BLaER1 (cell line): ENCODE results near the gene RMND5A.

Experiments used
- H3K27ac ChIP-seq: shearing (Covaris generic); formaldehyde crosslinking; 2 replicates; pipeline ENCODE4 v1.8.1; 2022
- H3K27me3 ChIP-seq: shearing (Covaris generic); formaldehyde crosslinking; 2 replicates; pipeline ENCODE4 v1.8.1; 2022
- H3K36me3 ChIP-seq: shearing (Covaris generic); formaldehyde crosslinking; 2 replicates; pipeline ENCODE4 v1.8.1; 2022
- H3K4me1 ChIP-seq: shearing (Covaris generic); formaldehyde crosslinking; 2 replicates; pipeline ENCODE4 v1.8.1; 2022
- H3K4me2 ChIP-seq: shearing (Covaris generic); formaldehyde crosslinking; 2 replicates; pipeline ENCODE4 v1.8.1; 2022
- H3K4me3 ChIP-seq: shearing (Covaris generic); formaldehyde crosslinking; 2 replicates; pipeline ENCODE4 v1.8.1; 2022
- H3K9ac ChIP-seq: shearing (Covaris generic); formaldehyde crosslinking; 2 replicates; pipeline ENCODE4 v1.8.1; 2022
- H3K9me3 ChIP-seq: shearing (Covaris generic); formaldehyde crosslinking; 2 replicates; pipeline ENCODE4 v1.8.1; 2022
- H4K20me1 ChIP-seq: shearing (Covaris generic); formaldehyde crosslinking; 2 replicates; pipeline ENCODE4 v1.8.1; 2022
- Cebpa-rat ChIP-seq: shearing (Covaris generic); IDR thresholded peaks from 2 replicates; pipeline ENCODE4 v1.8.1; 2022

Gene RMND5A

GRCh38 chr2:86782748-86783147 is 62.7 kb downstream of the RMND5A start:
- no peaks in the 10 kb centered on the region for H4K20me1 ChIP-seq
- H3K4me1 ChIP-seq, result peaks cover 19% of the 10 kb centered on the region
- no peak overlapping the region for H3K4me2 ChIP-seq
- H3K9me3 ChIP-seq, result no peaks in the 10 kb centered on the region
- no peak overlapping the region for H3K4me3 ChIP-seq
- H3K27me3 ChIP-seq, result peaks cover 1% of the 10 kb centered on the region; the same call in 1 of the 2 replicates
- no peak for TF ChIP-seq Cebpa-rat
- H3K27ac ChIP-seq, result no peak overlapping the region
- H3K36me3 ChIP-seq, result 0 out of 2 replicates have a peak, but pooled peaks cover 7% of the 10 kb centered on the region
- H3K9ac ChIP-seq, result no peak overlapping the region

- H3K27me3 ChIP-seq, result peaks cover 10% of the 10 kb centered on the region
- H3K4me3 ChIP-seq, result no peak overlapping the region
- H3K4me1 ChIP-seq, result peaks cover 19% of the 10 kb centered on the region
- H3K36me3 ChIP-seq, result no peaks in the 10 kb centered on the region
- no peaks in the 10 kb centered on the region for H4K20me1 ChIP-seq
- H3K9ac ChIP-seq, result no peak overlapping the region
- H3K4me2 ChIP-seq, result peak overlapping the region; percentile 27; the same call in 1 of the 2 replicates
- H3K9me3 ChIP-seq, result peaks cover 1% of the 10 kb centered on the region
- H3K27ac ChIP-seq, result no peak overlapping the region
- TF ChIP-seq Cebpa-rat, result no peak
Measured at GRCh38 chr2:86783615-86784339, 63.7 kb downstream of the RMND5A start.

GRCh38 chr2:86785456-86785855 is 65.4 kb downstream of the RMND5A start:
- H3K27me3 ChIP-seq, result peaks cover 26% of the 10 kb centered on the region
- H4K20me1 ChIP-seq, result no peaks in the 10 kb centered on the region; the same call in 1 of the 2 replicates
- H3K9ac ChIP-seq, result no peak overlapping the region
- H3K9me3 ChIP-seq, result peaks cover 18% of the 10 kb centered on the region
- no peak overlapping the region for H3K27ac ChIP-seq
- H3K4me1 ChIP-seq, result peaks cover 19% of the 10 kb centered on the region
- no peak overlapping the region for H3K4me3 ChIP-seq
- H3K4me2 ChIP-seq, result no peak overlapping the region
- no peaks in the 10 kb centered on the region for H3K36me3 ChIP-seq
- TF ChIP-seq Cebpa-rat, result no peak

GRCh38 chr2:86786001-86786536 is 66.0 kb downstream of the RMND5A start:
- no peak for TF ChIP-seq Cebpa-rat
- no peak overlapping the region for H3K4me2 ChIP-seq

GRCh38 chr2:86787736-86788135 is 67.6 kb downstream of the RMND5A start:
- TF ChIP-seq Cebpa-rat, result no peak
- Histone ChIP-seq H3K4me2 (no peak overlapping the region), H3K27me3 (peaks cover 49% of the 10 kb centered on the region)

More at GRCh38 chr2:86786001-86786536, 66.0 kb downstream of the RMND5A start:
- Histone ChIP-seq H3K4me3 (no peak overlapping the region), H3K36me3 (no peaks in the 10 kb centered on the region), H3K27ac (no peak overlapping the region), H4K20me1 (peaks cover 2% of the 10 kb centered on the region), H3K27me3 (peaks cover 32% of the 10 kb centered on the region), H3K9me3 (peaks cover 18% of the 10 kb centered on the region), H3K4me1 (peaks cover 18% of the 10 kb centered on the region), H3K9ac (no peak overlapping the region)

GRCh38 chr2:86788165-86788564 is 68.1 kb downstream of the RMND5A start:
- Histone ChIP-seq H3K4me2 (no peak overlapping the region), H3K9ac (no peak overlapping the region), H3K27ac (no peak overlapping the region), H4K20me1 (peaks cover 16% of the 10 kb centered on the region), H3K9me3 (peaks cover 18% of the 10 kb centered on the region), H3K36me3 (no peaks in the 10 kb centered on the region), H3K27me3 (peaks cover 53% of the 10 kb centered on the region), H3K4me1 (peaks cover 24% of the 10 kb centered on the region), H3K4me3 (no peak overlapping the region)
- no peak for TF ChIP-seq Cebpa-rat

More at GRCh38 chr2:86787736-86788135, 67.6 kb downstream of the RMND5A start:
- Histone ChIP-seq H3K4me3 (no peak overlapping the region), H3K9me3 (peaks cover 18% of the 10 kb centered on the region), H3K4me1 (peaks cover 24% of the 10 kb centered on the region), H3K9ac (no peak overlapping the region), H3K27ac (no peak overlapping the region), H3K36me3 (no peaks in the 10 kb centered on the region), H4K20me1 (peaks cover 16% of the 10 kb centered on the region)

GRCh38 chr2:86788881-86789686 is 69.0 kb downstream of the RMND5A start:
- Histone ChIP-seq H3K27ac (no peak overlapping the region), H3K4me1 (peaks cover 15% of the 10 kb centered on the region), H3K9me3 (peaks cover 18% of the 10 kb centered on the region), H3K9ac (no peak overlapping the region), H4K20me1 (peaks cover 16% of the 10 kb centered on the region), H3K4me3 (no peak overlapping the region), H3K27me3 (peaks cover 57% of the 10 kb centered on the region), H3K36me3 (no peaks in the 10 kb centered on the region), H3K4me2 (no peak overlapping the region)
- TF ChIP-seq Cebpa-rat, result no peak

GRCh38 chr2:86789687-86790133 is 69.6 kb downstream of the RMND5A start:
- Histone ChIP-seq H3K9me3 (peaks cover 18% of the 10 kb centered on the region), H3K4me1 (peaks cover 18% of the 10 kb centered on the region), H4K20me1 (peaks cover 16% of the 10 kb centered on the region), H3K9ac (no peak overlapping the region), H3K36me3 (no peaks in the 10 kb centered on the region), H3K27me3 (peaks cover 57% of the 10 kb centered on the region), H3K4me2 (no peak overlapping the region), H3K27ac (no peak overlapping the region), H3K4me3 (no peak overlapping the region)
- TF ChIP-seq Cebpa-rat, result no peak

- no peaks in the 10 kb centered on the region for H3K36me3 ChIP-seq
- no peak for TF ChIP-seq Cebpa-rat
- H3K9me3 ChIP-seq, result peaks cover 21% of the 10 kb centered on the region
- H3K9ac ChIP-seq, result no peak overlapping the region
- H3K27me3 ChIP-seq, result peaks cover 57% of the 10 kb centered on the region
- H4K20me1 ChIP-seq, result peaks cover 16% of the 10 kb centered on the region
- H3K4me2 ChIP-seq, result peak overlapping the region; percentile 30; the same call in 1 of the 2 replicates
- H3K4me1 ChIP-seq, result peaks cover 22% of the 10 kb centered on the region
- H3K4me3 ChIP-seq, result peak overlapping the region; percentile 54; the same call in 1 of the 2 replicates
- H3K27ac ChIP-seq, result no peak overlapping the region
Measured at GRCh38 chr2:86790134-86790675, 70.1 kb downstream of the RMND5A start.
